CD14-positive monocyte (primary cell): ENCODE measurements around the gene GNAL. TPM values are rescaled to one million over a fixed set of nuclear protein-coding genes. Genes with fewer than 3 reads are reported as not detected.

Experiments used
- DNase-seq, 3 donors: peaks; one replicate each; pipeline ENCODE4 v3.0.0-alpha.2; 2011 to 2022
- H2AFZ ChIP-seq: 2 replicates; pipeline ENCODE4 v1.6.0; 2012; ENCODE audit warnings: mild to moderate bottlenecking, low read depth, low read length, inconsistent platforms; ENCODE audit not compliant: insufficient read depth, poor library complexity, severe bottlenecking
- H3K27ac ChIP-seq, 2 donors: 1 replicate in 1 of 2; 2 replicates in 1 of 2; pipeline ENCODE4 v1.5.1; 2012 to 2013; ENCODE audit warnings: low read length in 2 of 2, control low read depth in 1 of 2, inconsistent platforms in 1 of 2, low read depth in 1 of 2, mild to moderate bottlenecking in 1 of 2
- H3K27me3 ChIP-seq, 2 donors: one replicate each; pipeline versions ENCODE4 v1.6.0 to v1.6.1; 2011 to 2013; ENCODE audit warnings: low read length in 2 of 2; ENCODE audit not compliant: control insufficient read depth in 2 of 2, insufficient read depth in 2 of 2
- H3K36me3 ChIP-seq, 2 donors: replicated peaks in 1 of 2; 1 replicate in 1 of 2; 2 replicates in 1 of 2; pipeline versions ENCODE4 v1.5.1 to v1.6.1; 2012 to 2013; ENCODE audit warnings: low read length in 2 of 2, control low read depth in 1 of 2, inconsistent platforms in 1 of 2, mild to moderate bottlenecking in 1 of 2; ENCODE audit not compliant: insufficient read depth in 2 of 2, control insufficient read depth in 1 of 2
- H3K4me1 ChIP-seq, 2 donors: 1 replicate in 1 of 2; 2 replicates in 1 of 2; pipeline versions ENCODE4 v1.5.1 to v1.6.1; 2012 to 2013; ENCODE audit warnings: low read length in 2 of 2, control low read depth in 1 of 2, inconsistent platforms in 1 of 2, mild to moderate bottlenecking in 1 of 2, moderate library complexity in 1 of 2; ENCODE audit not compliant: insufficient read depth in 2 of 2, control insufficient read depth in 1 of 2
- H3K4me2 ChIP-seq: replicated peaks from 2 replicates; pipeline ENCODE3; 2012; ENCODE audit warnings: low read length, moderate library complexity, mild to moderate bottlenecking; ENCODE audit not compliant: poor library complexity, severe bottlenecking; ENCODE audit errors: extremely low read depth
- H3K4me3 ChIP-seq, 3 experiments: fragments of 200-600 bp in 1 of 3; sonication (generic) in 1 of 3; replicated peaks in 1 of 3; 1 replicate in 2 of 3; 2 replicates in 1 of 3; pipeline ENCODE4 v1.5.1; 2011 to 2013; ENCODE audit warnings: low read length in 3 of 3, mild to moderate bottlenecking in 3 of 3, control low read depth in 2 of 3, low read depth in 2 of 3, inconsistent platforms in 1 of 3, moderate library complexity in 1 of 3
- H3K79me2 ChIP-seq: 2 replicates; pipeline ENCODE4 v1.6.0; 2012; ENCODE audit warnings: mild to moderate bottlenecking, control low read depth, inconsistent platforms, low read length, moderate library complexity; ENCODE audit not compliant: insufficient read depth
- H3K9ac ChIP-seq: 2 replicates; pipeline ENCODE4 v1.6.0; 2017; ENCODE audit warnings: low read length, mild to moderate bottlenecking; ENCODE audit not compliant: insufficient read depth, poor library complexity, severe bottlenecking
- H3K9me3 ChIP-seq, 2 donors: replicated peaks in 1 of 2; 1 replicate in 1 of 2; 2 replicates in 1 of 2; pipeline versions ENCODE4 v1.5.1 to v1.6.1; 2012 to 2013; ENCODE audit warnings: low read length in 2 of 2, control low read depth in 1 of 2; ENCODE audit not compliant: control insufficient read depth in 1 of 2, insufficient read depth in 1 of 2
- H4K20me1 ChIP-seq: 2 replicates; pipeline ENCODE4 v1.6.0; 2012; ENCODE audit warnings: mild to moderate bottlenecking, low read length, control low read depth, moderate library complexity; ENCODE audit not compliant: insufficient read depth
- H3K27ac Mint-ChIP-seq, 7 donors: one replicate each; pipeline ENCODE4 v1.8.0; 2020; ENCODE audit warnings: mild to moderate bottlenecking in 7 of 7, mixed read lengths in 7 of 7, moderate library complexity in 6 of 7, inconsistent platforms in 2 of 7
- H3K27me3 Mint-ChIP-seq, 3 donors: one replicate each; pipeline ENCODE4 v1.8.0; 2021 to 2022; ENCODE audit warnings: low read depth in 3 of 3, mild to moderate bottlenecking in 3 of 3, mixed read lengths in 3 of 3, moderate library complexity in 3 of 3, inconsistent platforms in 1 of 3
- H3K36me3 Mint-ChIP-seq, 2 donors: one replicate each; pipeline ENCODE4 v1.8.0; 2020; ENCODE audit warnings: mixed read lengths in 2 of 2, inconsistent platforms in 1 of 2, mild to moderate bottlenecking in 1 of 2
- H3K4me1 Mint-ChIP-seq: one replicate; pipeline ENCODE4 v1.8.0; 2020; ENCODE audit warnings: mild to moderate bottlenecking, mixed read lengths
- H3K4me3 Mint-ChIP-seq, 2 donors: one replicate each; pipeline ENCODE4 v1.8.0; 2020; ENCODE audit warnings: mild to moderate bottlenecking in 2 of 2, mixed read lengths in 2 of 2, moderate library complexity in 1 of 2
- H3K9me3 Mint-ChIP-seq, 7 donors: one replicate each; pipeline ENCODE4 v1.8.0; 2020 to 2022; ENCODE audit warnings: mixed read lengths in 7 of 7, mild to moderate bottlenecking in 6 of 7, moderate library complexity in 6 of 7, inconsistent platforms in 2 of 7
- CTCF ChIP-seq: fragments of 200-600 bp; IDR thresholded peaks from one replicate; pipeline ENCODE4 v1.8.0; 2022; ENCODE audit warnings: antibody characterized with exemption, mild to moderate bottlenecking
- WGBS: methylation state at CpG from one replicate; pipeline ENCODE4 v1.1.5; 2013; ENCODE audit warnings: missing lambda C conversion rate; ENCODE audit not compliant: insufficient coverage; 5-methylcytosine and 5-hydroxymethylcytosine counted together
- intact Hi-C, 2 donors: fragments of 100-400 bp; cut with micrococcal nuclease; formaldehyde crosslinking; loops; one replicate each; pipeline versions ENCODE4 v1.15.0 to v1.15.1; 2023
- polyA plus RNA-seq, 3 donors: library from polyadenylated mRNA; depleted of rRNA in 1 of 3; unstranded in 2 of 3; stranded (reverse) in 1 of 3; fragments of 300-500 nt in 2 of 3; fragments of >200 nt in 1 of 3; fragmentation: Illumina TruSeq in 2 of 3; gene quantifications; 1 replicate in 2 of 3; 2 replicates in 1 of 3; pipeline ENCODE4 v1.2.3, GENCODE V29; 2012 to 2021

GNAL gene
- polyA plus RNA-seq, 3 donors: 0.01 to 0.03 TPM; not detected in 1

- H3K79me2 ChIP-seq: no peaks in the 10 kb centered on the region
- no peaks in the 10 kb centered on the region for H3K4me1 Mint-ChIP-seq
- no peaks in the 10 kb centered on the region for H3K36me3 ChIP-seq
- H3K27me3 ChIP-seq: peaks cover 5 to 12% of the 10 kb centered on the region in 2 donors
- H2AFZ ChIP-seq: no peak overlapping the region
- 90% methylated on average over 8 of the region's 16 CpGs for WGBS
- peaks cover 0 to 3% (median 0%) of the 10 kb centered on the region in 7 donors for H3K9me3 Mint-ChIP-seq
- DNase-seq: no peak
- H3K9me3 ChIP-seq: no peaks in the 10 kb centered on the region
- TF ChIP-seq CTCF: no peak
- H3K4me1 ChIP-seq: no peaks in the 10 kb centered on the region
- no peak overlapping the region for H3K27ac ChIP-seq
- no peaks in the 10 kb centered on the region for H4K20me1 ChIP-seq
- H3K36me3 Mint-ChIP-seq: no peaks in the 10 kb centered on the region
- no peak overlapping the region for H3K4me2 ChIP-seq
- no peak overlapping the region for H3K9ac ChIP-seq
- H3K27me3 Mint-ChIP-seq: peaks cover 1 to 27% (median 15%) of the 10 kb centered on the region in 3 donors
- H3K4me3 Mint-ChIP-seq: no peak overlapping the region
- intact Hi-C loops: no loop called here
- H3K4me3 ChIP-seq: no peak overlapping the region
- no peak overlapping the region for H3K27ac Mint-ChIP-seq
These were observed 86.5 kb downstream of the GNAL start for GRCh38 chr18:11775436-11776174.

DNA sequence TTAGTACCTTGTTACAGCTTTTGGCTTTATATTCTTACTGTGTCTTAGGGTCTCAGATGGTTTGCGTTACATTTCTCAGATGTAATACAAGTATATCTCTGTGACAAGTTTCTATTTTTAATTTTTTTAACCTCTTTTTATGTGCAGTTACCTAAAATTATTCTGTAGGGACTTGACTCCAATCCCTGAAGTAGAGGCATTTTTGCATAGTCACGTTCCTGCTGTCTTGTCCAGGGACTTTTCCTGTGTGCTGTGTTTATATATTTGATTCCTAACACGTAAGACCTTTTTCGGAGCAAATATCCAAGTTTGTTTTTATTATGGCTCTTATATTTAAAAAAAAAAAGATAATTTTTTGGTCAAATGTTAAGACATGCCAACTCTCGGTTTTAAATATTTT lies 91.0 kb downstream of the GNAL start:
- Mint-ChIP-seq H3K36me3 (no peaks in the 10 kb centered on the region), H3K27me3 (peaks cover 12 to 27% (median 12%) of the 10 kb centered on the region in 3 donors), H3K4me3 (no peak overlapping the region), H3K4me1 (no peaks in the 10 kb centered on the region), H3K27ac (no peak overlapping the region), H3K9me3 (no peaks in the 10 kb centered on the region)
- Histone ChIP-seq H3K9ac (no peak overlapping the region), H3K4me3 (no peak overlapping the region), H2AFZ (no peak overlapping the region), H3K4me1 (no peaks in the 10 kb centered on the region), H3K36me3 (no peaks in the 10 kb centered on the region), H4K20me1 (no peaks in the 10 kb centered on the region), H3K4me2 (no peak overlapping the region), H3K9me3 (no peaks in the 10 kb centered on the region), H3K27ac (no peak overlapping the region), H3K79me2 (no peaks in the 10 kb centered on the region), H3K27me3 (peaks cover 12 to 15% of the 10 kb centered on the region in 2 donors)
- TF ChIP-seq CTCF: no peak
- intact Hi-C loops: no loop called here
- DNase-seq: no peak
- WGBS: no CpG with 5 or more reads among the region's 5 CpGs
